HG03439 (cell line): ENCODE results near the gene NAALAD2.
"Not testable (repeated sequence)": the region's sequence is repeated elsewhere in the genome, so short reads cannot be mapped to it uniquely, and the experiment has no call there.

ENCODE experiments used
- ATAC-seq: cut with Tn5 transposase; IDR thresholded peaks from one replicate; pipeline ENCODE4 v1.9.1; 2021; ENCODE audit warnings: mild to moderate bottlenecking, moderate library complexity; ENCODE audit not compliant: unreplicated experiment

Gene NAALAD2

DNA sequence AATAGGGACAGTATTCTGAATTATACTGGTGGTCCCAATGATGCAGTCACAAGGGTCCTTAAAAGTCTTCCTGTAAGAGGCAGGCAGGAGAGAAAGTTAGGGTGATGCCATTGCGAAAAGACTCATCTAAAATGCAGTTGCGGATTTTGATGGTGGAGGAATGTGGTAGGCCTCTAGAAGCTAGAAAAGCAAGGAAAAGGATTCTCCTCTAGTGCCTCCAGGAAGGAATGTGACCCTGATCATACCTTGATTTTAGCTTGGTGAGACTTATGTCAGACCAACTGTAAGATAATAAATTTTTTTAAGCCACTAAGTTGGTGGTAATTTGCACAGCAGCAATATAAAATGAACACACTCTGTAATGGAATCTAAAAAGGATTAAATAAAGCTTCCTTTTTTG is 54.5 kb downstream of the NAALAD2 start:
- no peak for ATAC-seq

DNA sequence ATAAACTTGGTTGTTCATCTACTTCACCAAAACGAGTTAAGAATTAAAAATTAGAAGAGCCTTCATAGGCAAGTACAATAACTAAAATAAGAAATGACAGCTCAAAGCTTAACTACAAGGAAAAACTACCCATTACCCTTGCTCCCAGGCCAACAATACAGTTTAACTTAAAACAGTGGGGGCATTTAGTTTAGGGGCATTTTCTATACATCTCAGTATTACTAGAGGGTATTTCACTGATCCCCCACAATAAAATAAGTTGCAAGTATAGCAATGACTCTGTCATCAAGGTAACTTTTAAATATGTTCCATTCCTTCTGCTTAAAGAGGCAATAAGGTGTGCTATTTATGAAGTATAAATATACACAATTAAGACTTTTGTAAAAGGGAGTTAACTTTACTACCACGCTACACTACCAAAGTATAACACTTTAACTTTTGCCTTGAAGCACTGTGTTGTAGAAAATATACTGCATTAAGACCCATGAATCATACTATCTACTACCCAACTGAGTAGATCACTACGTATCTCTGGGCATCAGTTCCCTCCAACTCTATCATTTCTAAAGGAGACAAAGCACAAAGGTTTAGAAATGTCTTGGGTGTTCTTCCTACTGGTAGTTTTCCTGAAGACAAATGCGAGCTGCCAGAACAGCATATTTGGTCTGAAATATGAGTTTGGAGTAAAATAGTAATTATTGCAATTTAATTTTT is 58.6 kb downstream of the NAALAD2 start:
- no peak for ATAC-seq

GRCh38 chr11:90197377-90197776 is 62.9 kb downstream of the NAALAD2 start:
- no peak for ATAC-seq

- no peak for ATAC-seq
Measured at GRCh38 chr11:90202342-90202741, 67.9 kb downstream of the NAALAD2 start.

DNA sequence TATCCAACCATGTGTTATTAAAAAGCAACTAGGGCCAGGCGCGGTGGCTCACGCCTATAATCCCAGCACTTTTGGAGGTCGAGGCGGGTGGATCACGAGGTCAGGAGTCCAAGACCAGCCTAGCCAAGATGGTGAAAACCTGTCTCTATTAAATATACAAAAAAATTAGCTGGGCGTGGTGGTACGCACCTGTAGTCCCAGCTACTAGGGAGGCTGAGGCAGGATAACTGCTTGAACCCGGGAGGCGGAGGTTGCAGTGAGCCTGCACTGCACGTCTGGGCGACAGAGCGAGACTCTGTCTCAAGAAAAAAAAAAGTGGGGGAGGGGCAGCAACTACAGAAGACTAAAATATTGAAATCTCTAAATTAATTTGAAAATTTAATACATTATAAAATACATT is 69.9 kb downstream of the NAALAD2 start:
- no peak for ATAC-seq

- ATAC-seq: peak; percentile 74
Measured at GRCh38 chr11:90204832-90205646, 70.6 kb downstream of the NAALAD2 start.

- ATAC-seq: not testable (repeated sequence)
Measured at GRCh38 chr11:90207992-90208391, 73.5 kb downstream of the NAALAD2 start.

DNA sequence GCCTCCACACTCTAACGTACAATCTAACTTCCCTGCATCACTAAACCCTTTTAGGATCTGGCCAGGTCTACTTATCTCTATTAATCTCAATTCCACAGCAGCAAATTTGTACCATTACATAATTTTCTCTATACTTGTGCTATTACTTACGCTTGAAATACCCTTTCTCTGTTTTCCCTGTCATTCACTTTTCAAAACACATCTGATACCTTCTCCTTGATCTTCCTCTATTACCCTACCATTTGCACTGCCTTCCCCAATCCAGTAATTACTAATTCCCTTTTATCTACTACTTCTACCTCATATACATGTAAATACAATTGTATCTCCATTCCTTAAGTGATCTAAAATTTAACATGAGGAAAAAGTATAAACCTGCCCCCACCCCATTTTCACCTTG is 74.4 kb downstream of the NAALAD2 start:
- ATAC-seq: no peak

DNA sequence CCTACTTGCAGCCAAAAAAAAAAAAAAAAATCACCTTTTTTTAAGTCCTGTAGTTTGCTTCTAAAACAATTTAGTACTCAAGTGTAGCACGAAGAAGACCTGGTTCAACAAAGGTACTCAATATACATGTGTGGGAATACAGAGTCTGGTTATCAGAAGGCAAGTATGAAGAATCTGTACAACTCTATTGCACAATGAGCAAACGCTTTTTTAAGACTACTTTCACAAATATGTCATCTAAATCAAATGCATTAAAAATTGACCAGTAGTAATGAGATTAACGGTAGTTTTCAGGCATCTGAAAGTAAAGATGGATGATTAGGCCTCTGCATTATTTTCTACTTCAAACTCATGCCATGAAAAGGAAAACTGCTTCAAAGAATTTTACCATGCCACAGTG is 78.9 kb downstream of the NAALAD2 start:
- no peak for ATAC-seq

DNA sequence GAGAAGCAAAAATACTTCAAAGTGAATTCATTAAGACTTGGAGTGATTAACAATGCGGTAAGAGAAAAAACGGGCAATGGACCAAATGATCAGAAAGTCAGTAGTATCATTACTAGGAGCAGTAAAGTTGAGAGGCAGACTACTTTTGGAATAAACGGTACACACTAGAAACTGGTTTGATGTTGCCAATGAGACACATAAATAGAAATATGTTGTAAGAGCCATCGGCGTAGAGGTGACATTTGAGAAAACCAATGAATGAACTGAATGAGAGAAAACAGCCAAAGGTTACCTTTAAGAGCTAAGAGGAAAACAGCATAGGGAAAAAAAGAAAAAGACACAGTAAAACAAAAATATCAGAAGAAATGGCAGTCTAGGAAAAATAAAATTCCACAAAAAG is 82.1 kb downstream of the NAALAD2 start:
- ATAC-seq: no peak

GRCh38 chr11:90218606-90219005 is 84.1 kb downstream of the NAALAD2 start:
- ATAC-seq: no peak

GRCh38 chr11:90219438-90219837 is 85.0 kb downstream of the NAALAD2 start:
- no peak for ATAC-seq

- ATAC-seq: peak; percentile 21
Measured at GRCh38 chr11:90220391-90220790, 85.9 kb downstream of the NAALAD2 start.

DNA sequence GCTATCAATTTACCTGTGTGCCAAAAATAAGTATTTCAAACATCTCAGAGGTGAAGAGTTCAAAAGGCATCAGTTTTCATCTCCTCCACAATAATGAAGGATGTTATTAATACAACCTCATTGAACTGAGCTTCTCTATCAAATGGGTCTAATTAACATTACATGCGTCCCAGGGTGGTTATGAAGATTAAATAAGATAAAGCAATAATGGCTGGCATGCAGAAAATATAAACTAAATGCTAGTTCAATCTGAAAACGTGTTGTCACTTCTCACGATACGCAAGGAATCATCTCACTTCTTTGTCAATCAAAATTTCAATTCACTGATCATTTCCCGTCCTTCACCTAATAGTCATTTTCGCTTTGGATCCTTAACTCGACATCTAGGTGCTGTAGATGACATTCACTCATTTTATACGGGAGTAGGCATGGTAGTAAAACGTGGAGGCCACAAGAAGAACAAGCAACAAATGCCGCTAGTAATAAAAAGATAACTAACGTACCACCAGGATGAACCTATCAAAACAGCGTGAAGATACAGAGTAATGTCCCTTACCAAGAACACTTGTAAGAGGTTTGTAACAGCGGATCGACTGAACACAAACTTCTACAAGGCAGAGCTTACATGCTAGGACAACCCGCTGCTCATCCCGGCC is 87.5 kb downstream of the NAALAD2 start:
- ATAC-seq: no peak

GRCh38 chr11:90222459-90223247 is 88.2 kb downstream of the NAALAD2 start, which contains the start of gene CHORDC1:
Gene CHORDC1 (minus strand): TSS chr11:90223049. CDS start chr11:90222954, 95 bp downstream.
- peak; percentile 93 for ATAC-seq

GRCh38 chr11:90223248-90223585 is 88.8 kb downstream of the NAALAD2 start:
- peak; percentile 47 for ATAC-seq

DNA sequence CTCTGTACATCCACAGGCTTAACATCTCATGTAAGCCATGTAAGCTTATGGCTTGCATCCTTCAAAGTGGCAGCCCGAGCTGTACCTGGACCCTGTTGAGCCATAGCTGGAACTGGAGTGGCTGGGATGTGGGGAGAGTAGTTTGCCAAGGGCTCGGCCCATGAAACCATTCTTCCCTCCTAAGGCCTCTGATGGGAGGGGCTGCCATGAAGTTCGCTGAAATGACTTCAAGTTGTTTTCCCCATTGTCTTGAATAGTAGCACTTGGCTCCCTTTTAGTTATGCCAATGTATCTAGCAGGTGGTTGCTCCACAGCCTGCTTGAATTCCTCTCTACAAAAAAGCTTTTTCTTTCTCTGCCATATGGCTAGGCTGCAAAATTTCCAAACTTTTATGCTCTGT is 93.6 kb downstream of the NAALAD2 start:
- no peak for ATAC-seq

- ATAC-seq: no peak
Measured at GRCh38 chr11:90229791-90230190, 95.3 kb downstream of the NAALAD2 start.

- no peak for ATAC-seq
Measured at GRCh38 chr11:90234977-90235376, 100.5 kb downstream of the NAALAD2 start.

GRCh38 chr11:90235526-90235925 is 101.1 kb downstream of the NAALAD2 start:
- ATAC-seq: no peak

DNA sequence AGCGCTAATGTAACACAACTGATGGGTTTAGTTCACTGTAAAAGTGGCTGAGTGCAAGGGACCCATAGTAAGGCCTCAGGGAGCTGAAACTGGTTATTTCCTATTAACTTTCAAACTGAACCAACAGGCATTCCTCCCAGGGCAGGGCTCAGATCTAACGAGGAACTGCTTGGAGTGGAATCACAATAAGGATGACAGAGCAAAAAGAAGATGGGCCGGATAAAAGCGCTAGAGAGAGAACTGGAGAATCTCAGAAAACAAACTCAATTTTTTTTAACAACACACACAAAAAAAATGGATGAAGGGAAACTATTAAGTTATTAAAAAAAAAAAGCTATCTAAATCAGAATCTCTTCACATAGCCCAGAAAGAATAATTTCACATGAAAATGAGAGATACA is 102.5 kb downstream of the NAALAD2 start:
- ATAC-seq: no peak
